Aorta (tissue), 5 donors: ENCODE results near the gene KCNMA1. TPM values are rescaled to one million over a fixed set of nuclear protein-coding genes. Genes with fewer than 3 reads are reported as not detected.
"Not testable (repeated sequence)": the region's sequence is repeated elsewhere in the genome, so short reads cannot be mapped to it uniquely, and the experiment has no call there.

ENCODE experiments used
- ATAC-seq: fragments of 200-7000 bp; cut with Tn5 transposase; one replicate; pipeline ENCODE4 v1.9.1; 2022; ENCODE audit warnings: moderate library complexity; ENCODE audit not compliant: low FRiP score
- DNase-seq, 2 donors: peaks; one replicate each; pipeline ENCODE4 v3.0.0-alpha.2; 2020
- H3K27ac ChIP-seq, 2 donors: one replicate each; pipeline ENCODE4 v1.5.1; 2013; ENCODE audit warnings: low read length in 2 of 2, mild to moderate bottlenecking in 2 of 2, moderate library complexity in 2 of 2, control low read depth in 1 of 2, inconsistent platforms in 1 of 2, low read depth in 1 of 2
- H3K27me3 ChIP-seq, 2 donors: one replicate each; pipeline ENCODE4 v1.6.1; 2013; ENCODE audit warnings: control low read depth in 1 of 2, low read length in 1 of 2, mild to moderate bottlenecking in 1 of 2, moderate library complexity in 1 of 2; ENCODE audit not compliant: insufficient read depth in 2 of 2, control insufficient read depth in 1 of 2
- H3K36me3 ChIP-seq, 2 donors: one replicate each; pipeline ENCODE4 v1.6.1; 2013; ENCODE audit warnings: control low read depth in 1 of 2, low read length in 1 of 2, mild to moderate bottlenecking in 1 of 2; ENCODE audit not compliant: insufficient read depth in 2 of 2, control insufficient read depth in 1 of 2
- H3K4me1 ChIP-seq, 2 donors: one replicate each; pipeline ENCODE4 v1.6.1; 2013; ENCODE audit warnings: low read length in 2 of 2, control low read depth in 1 of 2, mild to moderate bottlenecking in 1 of 2, moderate library complexity in 1 of 2; ENCODE audit not compliant: insufficient read depth in 2 of 2, control insufficient read depth in 1 of 2
- H3K4me3 ChIP-seq, 2 donors: one replicate each; pipeline ENCODE4 v1.5.1; 2013; ENCODE audit warnings: low read length in 2 of 2, control low read depth in 1 of 2, mild to moderate bottlenecking in 1 of 2
- H3K9me3 ChIP-seq: one replicate; pipeline ENCODE4 v1.6.1; 2013; ENCODE audit warnings: mild to moderate bottlenecking, low read length; ENCODE audit not compliant: control insufficient read depth
- WGBS, 2 donors: extraction: QIAGEN DNeasy Blood & Tissue Kit; methylation state at CpG; one replicate each; pipeline ENCODE4 v1.1.7; 2013; 5-methylcytosine and 5-hydroxymethylcytosine counted together
- intact Hi-C, 2 donors: fragments of 100-400 bp; cut with DNase I; formaldehyde crosslinking; loops; one replicate each; pipeline versions ENCODE4 v1.14.2 to v1.15.0; 2022
- polyA plus RNA-seq, 2 donors: library from polyadenylated mRNA; stranded (reverse); fragments of 200-250 nt; gene quantifications; one replicate each; pipeline ENCODE4 v1.2.3, GENCODE V29; 2013
- total RNA-seq, 2 donors: library from RNA; stranded (reverse); fragmentation: NEBNext Ultra II Directional; extraction: Animal tissue kit (Norgen Biotek cat#: 25700); gene quantifications; one replicate each; pipeline ENCODE4 v1.2.1, GENCODE V29; 2021
- donor health status: healthy with polysubstance abuse.
- donor health status: Bipolar disorder and iron deficiency.
- donor health status: DM: no; HTN: no; CAD: no.
- donor health status: DM: no; HTN: no; CAD: no.
- donor health status: DM: yes; HTN: yes; CAD: no.

Gene KCNMA1
- total and polyA plus RNA-seq, 4 donors: 36.8 to 163 (median 125) TPM

- DNase-seq: peak in 1 of 2 donors; percentile 26
- 89 to 91% methylated on average over 4 of the region's 4 CpGs for WGBS, 2 donors
- ATAC-seq: no peak
- Histone ChIP-seq H3K27ac (no peak overlapping the region), H3K4me1 (peaks cover 0 to 2% of the 10 kb centered on the region in 2 donors), H3K4me3 (no peak overlapping the region), H3K27me3 (no peaks in the 10 kb centered on the region), H3K36me3 (no peaks in the 10 kb centered on the region), H3K9me3 (no peaks in the 10 kb centered on the region)
- intact Hi-C loops: no loop called here
Measured at GRCh38 chr10:77522268-77522809, 115.3 kb downstream of the KCNMA1 start.

- peaks cover 0 to 2% of the 10 kb centered on the region in 2 donors for H3K4me1 ChIP-seq
- H3K9me3 ChIP-seq: no peaks in the 10 kb centered on the region
- DNase-seq: no peak
- H3K36me3 ChIP-seq: no peaks in the 10 kb centered on the region
- intact Hi-C loops: no loop called here
- no peaks in the 10 kb centered on the region for H3K27me3 ChIP-seq
- no peak for ATAC-seq
- H3K27ac ChIP-seq: no peak overlapping the region
- H3K4me3 ChIP-seq: no peak overlapping the region
- WGBS, 2 donors: 93 to 95% methylated on average over 2 of the region's 2 CpGs
Measured at GRCh38 chr10:77520995-77521394, 116.6 kb downstream of the KCNMA1 start.

GRCh38 chr10:77520290-77520689 lies 117.3 kb downstream of the KCNMA1 start:
- 96 to 100% methylated on average over 1 of the region's 1 CpG for WGBS, 2 donors
- no peak overlapping the region for H3K27ac ChIP-seq
- H3K4me1 ChIP-seq: peaks cover 0 to 3% of the 10 kb centered on the region in 2 donors

GRCh38 chr10:77519791-77520190 lies 117.8 kb downstream of the KCNMA1 start:
- intact Hi-C loops: not testable (repeated sequence)
- 88 to 90% methylated on average over 2 of the region's 2 CpGs for WGBS, 2 donors

More at GRCh38 chr10:77520290-77520689, 117.3 kb downstream of the KCNMA1 start:
- no peak overlapping the region for H3K4me3 ChIP-seq
- no peaks in the 10 kb centered on the region for H3K36me3 ChIP-seq
- no peaks in the 10 kb centered on the region for H3K27me3 ChIP-seq
- DNase-seq: peak in 1 of 2 donors; percentile 26
- H3K9me3 ChIP-seq: no peaks in the 10 kb centered on the region
- no peak for ATAC-seq
- intact Hi-C loops: no loop called here

GRCh38 chr10:77518910-77519274 lies 118.7 kb downstream of the KCNMA1 start:
- no peaks in the 10 kb centered on the region for H3K27me3 ChIP-seq
- intact Hi-C loops: no loop called here
- 91 to 93% methylated on average over 6 of the region's 6 CpGs for WGBS, 2 donors
- no peaks in the 10 kb centered on the region for H3K36me3 ChIP-seq
- no peaks in the 10 kb centered on the region for H3K9me3 ChIP-seq
- H3K27ac ChIP-seq: no peak overlapping the region
- H3K4me3 ChIP-seq: no peak overlapping the region
- DNase-seq (peak in 1 of 2 donors; percentile 26), ATAC-seq (no peak)
- peaks cover 0 to 3% of the 10 kb centered on the region in 2 donors for H3K4me1 ChIP-seq

More at GRCh38 chr10:77519791-77520190, 117.8 kb downstream of the KCNMA1 start:
- not testable (repeated sequence) for H3K27ac ChIP-seq, H3K27me3 ChIP-seq, H3K36me3 ChIP-seq, H3K4me1 ChIP-seq, H3K9me3 ChIP-seq, H3K4me3 ChIP-seq
- DNase-seq: peak in 1 of 2 donors; percentile 9
- ATAC-seq: peak; percentile 4

- no peaks in the 10 kb centered on the region for H3K9me3 ChIP-seq
- no peak overlapping the region for H3K27ac ChIP-seq
- H3K4me1 ChIP-seq: peaks cover 0 to 3% of the 10 kb centered on the region in 2 donors
- no peak for ATAC-seq
- WGBS, 2 donors: 83 to 91% methylated on average over 7 of the region's 7 CpGs
- no peaks in the 10 kb centered on the region for H3K36me3 ChIP-seq
- no peaks in the 10 kb centered on the region for H3K27me3 ChIP-seq
- intact Hi-C loops: no loop called here
- no peak overlapping the region for H3K4me3 ChIP-seq
- peak in 1 of 2 donors; percentile 66 for DNase-seq
Measured at GRCh38 chr10:77518241-77518909, 119.2 kb downstream of the KCNMA1 start.

GRCh38 chr10:77516575-77516974 lies 121.0 kb downstream of the KCNMA1 start:
- Histone ChIP-seq H3K4me3 (no peak overlapping the region), H3K4me1 (peaks cover 5 to 6% of the 10 kb centered on the region in 2 donors), H3K27me3 (no peaks in the 10 kb centered on the region), H3K27ac (no peak overlapping the region), H3K36me3 (no peaks in the 10 kb centered on the region), H3K9me3 (no peaks in the 10 kb centered on the region)
- DNase-seq (peak in 1 of 2 donors; percentile 60), ATAC-seq (no peak)
- intact Hi-C loops: no loop called here
- WGBS, 2 donors: 90 to 94% methylated on average over 8 of the region's 8 CpGs

- peak overlapping the region in 1 of 2 donors; percentile 21 for H3K27ac ChIP-seq
- no peak overlapping the region for H3K4me3 ChIP-seq
- intact Hi-C loops: loop anchor here in 1 of 2 donors (5.0 kb wide), 1 partner anchor 117 kb away; no protein-coding TSS in a partner anchor
- peak in 1 of 2 donors; percentile 23 for DNase-seq
- ATAC-seq: no peak
- no peaks in the 10 kb centered on the region for H3K27me3 ChIP-seq
- H3K9me3 ChIP-seq: no peaks in the 10 kb centered on the region
- peaks cover 6% of the 10 kb centered on the region in 2 donors for H3K4me1 ChIP-seq
- no peaks in the 10 kb centered on the region for H3K36me3 ChIP-seq
- WGBS, 2 donors: 81 to 83% methylated on average over 4 of the region's 4 CpGs
Measured at GRCh38 chr10:77514870-77515269, 122.7 kb downstream of the KCNMA1 start.
